HG03135 (cell line): Measurements from ENCODE around the gene AGBL4.

Source experiments
- ATAC-seq: cut with Tn5 transposase; IDR thresholded peaks from one replicate; pipeline ENCODE4 v1.9.1; 2021; ENCODE audit warnings: mild to moderate bottlenecking, moderate library complexity; ENCODE audit not compliant: unreplicated experiment

AGBL4 gene

DNA sequence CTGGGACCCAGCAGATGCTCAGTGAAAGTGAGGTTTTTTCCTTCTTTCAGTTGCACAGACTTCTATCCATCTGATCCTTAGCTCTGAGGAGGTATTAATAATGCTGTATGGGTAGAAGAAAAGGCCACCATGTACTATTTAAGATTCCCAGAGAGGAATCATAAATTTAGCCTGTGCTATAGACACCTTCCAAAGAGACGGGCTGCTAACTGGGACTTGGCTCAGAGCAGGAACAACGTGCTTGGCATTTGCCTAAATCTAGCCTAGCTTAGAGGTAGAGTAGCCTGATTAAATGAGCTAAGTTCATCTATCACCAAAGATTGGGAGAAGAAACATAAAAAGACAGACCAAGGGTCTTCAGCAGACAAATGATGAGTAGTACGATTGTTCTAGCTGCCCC is 1070.1 kb downstream of the AGBL4 start:
- ATAC-seq: no peak

DNA sequence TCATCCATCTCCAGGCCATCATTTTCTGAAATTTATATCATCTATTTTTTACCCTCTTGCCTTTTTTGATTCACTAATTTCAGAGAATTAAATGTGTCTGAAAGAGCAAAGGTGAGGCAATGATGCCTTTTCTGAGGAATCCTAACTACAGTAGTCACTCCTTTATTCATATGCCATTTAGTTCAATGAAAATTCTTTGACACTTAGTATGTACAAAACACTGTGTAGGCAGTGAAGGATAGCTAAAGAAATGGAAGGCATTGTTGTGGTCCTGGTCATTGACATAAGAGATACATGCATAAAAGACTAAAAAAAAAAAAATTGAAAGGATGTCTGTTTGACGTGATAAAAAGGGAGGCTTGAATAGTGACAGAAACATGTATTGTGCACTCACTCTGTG is 1075.2 kb downstream of the AGBL4 start:
- no peak for ATAC-seq

- no peak for ATAC-seq
These were observed 1075.8 kb downstream of the AGBL4 start for GRCh38 chr1:48947761-48948537.

DNA sequence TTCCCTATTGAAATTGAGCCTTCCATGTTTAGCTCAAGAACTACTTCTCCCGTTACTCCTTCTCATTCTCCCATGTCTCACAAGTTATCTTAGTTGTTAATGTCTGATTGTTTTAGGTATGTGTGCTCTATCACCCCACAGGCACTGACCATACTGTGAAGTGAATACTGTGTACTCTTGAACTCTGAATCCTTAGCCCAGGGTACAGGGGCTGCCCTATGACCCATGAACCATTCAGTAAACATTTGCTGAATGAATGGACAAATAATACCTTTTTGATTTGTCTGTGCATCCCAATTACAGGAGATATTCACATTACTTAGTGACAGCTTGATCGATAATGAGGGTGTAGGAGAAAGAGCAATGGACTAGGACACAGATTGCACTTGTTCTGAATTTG is 1077.7 kb downstream of the AGBL4 start:
- ATAC-seq: no peak

DNA sequence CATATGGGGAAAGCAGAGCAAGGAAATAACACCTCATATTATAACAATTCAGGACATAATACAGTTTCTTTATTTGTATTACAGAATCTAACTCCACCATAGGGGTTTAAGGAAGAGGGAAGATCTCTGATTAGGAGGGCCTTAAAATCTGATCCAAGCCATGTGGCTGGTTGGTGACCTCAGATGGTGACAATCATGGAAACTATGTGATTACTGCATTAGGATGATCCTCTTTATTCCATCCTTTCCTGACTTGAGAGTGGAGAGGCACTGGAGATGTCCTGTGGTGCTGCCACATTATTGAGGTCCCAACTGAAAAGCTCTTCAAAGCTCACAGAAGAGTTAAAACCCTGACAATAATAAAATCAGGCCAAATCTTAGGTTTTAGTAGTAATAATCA is 1078.9 kb downstream of the AGBL4 start:
- ATAC-seq: no peak

DNA sequence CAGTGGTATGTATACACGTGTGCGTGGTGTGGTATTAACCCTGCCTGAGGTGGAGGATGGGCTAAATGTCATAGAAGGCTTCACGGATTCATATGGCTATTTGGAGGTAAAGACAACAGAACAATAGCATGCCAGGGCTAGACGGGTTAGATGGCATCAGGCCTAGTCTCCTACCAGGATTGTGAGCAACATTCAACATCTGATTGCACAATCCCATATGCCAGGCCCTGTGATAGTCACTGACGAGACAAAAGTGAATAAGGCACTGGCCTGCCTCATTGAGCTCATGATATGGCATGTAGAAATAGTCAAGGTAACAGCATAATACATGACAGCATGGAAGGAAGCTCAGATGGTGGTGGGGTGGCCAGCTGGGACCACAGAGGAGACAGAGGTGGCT is 1079.9 kb downstream of the AGBL4 start:
- ATAC-seq: no peak

- no peak for ATAC-seq
These were observed 1080.4 kb downstream of the AGBL4 start for GRCh38 chr1:48943393-48943792.

GRCh38 chr1:48940962-48941732 is 1082.6 kb downstream of the AGBL4 start:
- ATAC-seq: no peak

DNA sequence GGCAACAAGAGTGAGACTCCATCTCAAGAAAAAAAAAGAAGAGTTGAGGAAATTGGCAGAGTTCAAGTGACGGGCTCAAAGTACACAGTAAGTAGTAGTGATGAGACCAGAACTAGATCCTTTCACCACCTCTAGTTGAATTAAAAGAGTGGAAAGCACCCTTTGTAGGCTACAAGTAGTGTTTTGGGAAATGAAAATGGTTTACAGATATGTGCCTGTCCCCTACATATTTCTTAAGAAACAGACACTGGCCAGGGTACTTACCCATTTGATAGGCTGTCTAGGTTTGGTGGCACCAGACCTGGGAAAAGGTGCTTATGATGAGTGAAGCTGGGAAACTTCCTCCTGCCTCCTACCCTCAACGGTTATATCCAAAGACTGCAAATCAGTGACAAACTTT is 1083.4 kb downstream of the AGBL4 start:
- no peak for ATAC-seq

- ATAC-seq: no peak
These were observed 1083.9 kb downstream of the AGBL4 start for GRCh38 chr1:48939828-48940227.

DNA sequence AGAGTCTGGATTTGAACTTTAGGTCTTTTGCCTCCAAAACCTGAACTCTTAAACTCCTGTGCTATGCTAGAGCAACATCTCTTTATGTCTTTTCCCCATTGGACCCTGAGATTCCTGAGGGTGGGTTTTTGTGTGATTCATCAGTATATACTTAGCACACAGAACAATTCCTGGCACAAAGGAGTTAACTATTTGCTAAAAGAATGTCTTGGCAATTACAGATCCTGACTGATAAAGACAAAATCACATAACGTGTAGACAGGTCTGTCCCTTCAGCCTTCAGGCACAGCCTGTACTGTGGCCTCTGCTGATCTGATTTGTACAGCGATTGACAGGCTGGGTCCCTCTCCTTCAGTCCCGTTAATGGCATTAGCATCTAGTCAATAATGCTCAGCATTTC is 1084.7 kb downstream of the AGBL4 start:
- no peak for ATAC-seq

DNA sequence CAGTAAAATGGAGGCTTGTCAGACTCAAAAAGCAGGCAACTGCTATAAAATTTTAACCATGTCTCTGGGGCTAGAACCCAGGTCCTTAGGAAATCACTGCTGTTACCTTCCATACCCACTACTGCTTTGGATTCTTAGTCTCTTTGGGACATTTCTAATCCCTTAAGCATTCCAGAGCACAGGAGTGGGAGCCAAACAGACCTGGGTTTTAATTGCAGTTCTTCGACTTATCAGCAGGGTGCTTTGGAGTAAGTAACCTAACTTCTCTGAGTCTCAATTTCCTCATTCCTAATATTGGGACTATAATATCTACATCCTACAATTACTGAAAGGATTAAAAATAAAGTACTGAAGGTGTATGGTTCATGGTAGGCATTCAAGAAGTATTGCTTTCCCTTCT is 1086.0 kb downstream of the AGBL4 start:
- ATAC-seq: no peak

- no peak for ATAC-seq
These were observed 1087.3 kb downstream of the AGBL4 start for GRCh38 chr1:48936436-48936835.

- ATAC-seq: no peak
These were observed 1091.4 kb downstream of the AGBL4 start for GRCh38 chr1:48932366-48932765.

GRCh38 chr1:48931506-48932192 is 1092.1 kb downstream of the AGBL4 start:
- no peak for ATAC-seq

DNA sequence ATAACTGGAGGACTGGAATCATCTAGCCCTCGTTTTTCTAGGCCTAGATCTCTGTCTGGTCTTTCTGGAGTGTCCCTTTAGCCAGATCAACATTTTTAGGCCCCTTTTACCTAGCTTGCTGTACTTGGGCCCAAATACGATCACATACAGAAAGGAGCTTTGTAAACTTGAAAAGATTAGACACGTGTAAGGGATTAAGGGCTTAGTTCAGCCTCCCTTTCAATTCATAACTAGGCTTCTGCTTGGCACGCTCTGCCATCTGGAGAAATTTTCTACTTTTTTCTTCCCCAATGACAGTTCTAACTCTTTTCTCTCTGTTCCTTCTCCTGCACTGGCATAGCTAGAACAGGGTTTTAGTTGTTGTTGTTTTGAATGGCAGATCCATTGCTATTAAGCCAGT is 1093.7 kb downstream of the AGBL4 start:
- no peak for ATAC-seq

- ATAC-seq: no peak
These were observed 1099.7 kb downstream of the AGBL4 start for GRCh38 chr1:48924099-48924498.

DNA sequence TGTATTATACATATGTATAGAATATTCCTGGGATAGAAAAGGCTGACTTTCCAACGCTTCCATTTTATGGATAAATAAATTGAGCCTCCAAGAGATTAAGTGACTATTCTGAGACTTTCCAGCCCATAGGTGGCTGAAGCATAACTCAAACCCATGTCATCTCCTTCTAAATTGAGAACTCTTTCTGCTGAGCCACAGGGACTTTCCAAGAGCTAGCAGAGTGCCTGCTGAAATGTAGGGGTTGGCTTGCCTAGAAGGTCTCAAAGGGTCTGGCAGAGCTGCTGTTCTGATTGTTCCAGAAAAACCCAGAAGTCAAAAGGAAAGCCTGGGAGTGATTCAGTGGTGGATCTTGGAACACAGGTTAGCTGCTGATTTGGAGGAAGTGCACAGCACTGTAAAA is 1100.6 kb downstream of the AGBL4 start:
- no peak for ATAC-seq

DNA sequence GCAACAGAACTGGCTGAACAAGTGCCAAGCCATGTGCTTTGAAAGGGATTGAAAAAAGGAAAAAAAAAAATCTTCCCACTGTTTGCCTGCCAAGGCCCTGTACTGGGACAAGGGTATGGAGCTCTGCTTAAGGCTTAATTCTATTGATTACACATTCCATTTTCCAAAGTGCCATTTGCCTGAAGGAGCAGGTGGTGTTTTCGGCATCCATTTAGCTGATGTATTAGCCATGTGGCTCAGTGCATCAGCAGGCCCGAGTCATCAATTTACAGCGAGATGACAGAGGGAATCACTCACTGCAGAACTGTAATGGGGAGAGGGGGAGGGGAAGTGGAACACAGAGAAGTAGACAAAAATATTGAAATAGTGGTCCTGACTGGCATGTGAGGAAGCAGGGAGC is 1102.9 kb downstream of the AGBL4 start:
- no peak for ATAC-seq

- ATAC-seq: no peak
These were observed 1105.7 kb downstream of the AGBL4 start for GRCh38 chr1:48917901-48918603.

GRCh38 chr1:48917070-48917454 is 1106.7 kb downstream of the AGBL4 start:
- ATAC-seq: no peak
